GM21515 (cell line): ENCODE results near the gene B4GALT3.

ENCODE experiments used
- ATAC-seq: cut with Tn5 transposase; IDR thresholded peaks from one replicate; pipeline ENCODE4 v1.9.1; 2021; ENCODE audit not compliant: unreplicated experiment

Gene B4GALT3

DNA sequence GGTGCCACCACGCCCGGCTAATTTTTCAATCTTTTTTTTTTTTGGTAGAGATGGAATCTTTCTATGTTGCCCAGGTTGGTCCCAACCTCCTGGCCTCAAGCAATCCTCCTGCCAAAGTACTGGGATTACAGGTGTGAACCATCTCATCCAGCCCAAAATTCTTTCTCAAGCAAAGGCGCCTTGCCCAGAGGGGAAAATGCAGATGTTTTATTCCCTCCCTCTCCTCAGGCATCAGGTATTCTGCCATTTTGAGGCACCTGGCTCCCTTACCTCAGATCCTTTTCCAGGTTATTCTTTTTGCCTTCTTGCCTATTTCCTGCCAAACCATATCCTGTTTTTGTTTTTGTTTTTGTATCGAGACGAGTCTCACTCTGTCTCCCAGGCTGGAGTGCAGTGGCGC, 11.1 kb upstream of the B4GALT3 start:
- no peak for ATAC-seq

DNA sequence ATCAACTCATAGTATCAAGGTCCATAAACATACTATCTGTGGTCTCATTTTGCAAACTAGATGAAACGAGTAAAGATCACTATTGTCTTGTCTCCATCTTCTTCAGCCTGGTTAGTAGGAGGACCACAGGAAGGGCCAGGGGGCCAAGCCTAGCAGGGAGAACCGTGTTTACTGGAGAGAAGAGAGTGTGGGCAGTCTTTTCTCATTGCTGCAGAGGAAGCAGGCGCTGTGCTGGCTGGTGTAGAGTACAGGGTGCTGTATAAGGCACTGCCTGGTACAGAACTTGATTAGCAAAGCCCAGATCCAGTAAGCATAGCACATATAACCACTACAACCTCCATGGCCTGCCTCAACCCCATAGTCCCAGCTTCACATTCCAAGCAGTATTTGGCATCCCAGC, 10.0 kb upstream of the B4GALT3 start:
- no peak for ATAC-seq

DNA sequence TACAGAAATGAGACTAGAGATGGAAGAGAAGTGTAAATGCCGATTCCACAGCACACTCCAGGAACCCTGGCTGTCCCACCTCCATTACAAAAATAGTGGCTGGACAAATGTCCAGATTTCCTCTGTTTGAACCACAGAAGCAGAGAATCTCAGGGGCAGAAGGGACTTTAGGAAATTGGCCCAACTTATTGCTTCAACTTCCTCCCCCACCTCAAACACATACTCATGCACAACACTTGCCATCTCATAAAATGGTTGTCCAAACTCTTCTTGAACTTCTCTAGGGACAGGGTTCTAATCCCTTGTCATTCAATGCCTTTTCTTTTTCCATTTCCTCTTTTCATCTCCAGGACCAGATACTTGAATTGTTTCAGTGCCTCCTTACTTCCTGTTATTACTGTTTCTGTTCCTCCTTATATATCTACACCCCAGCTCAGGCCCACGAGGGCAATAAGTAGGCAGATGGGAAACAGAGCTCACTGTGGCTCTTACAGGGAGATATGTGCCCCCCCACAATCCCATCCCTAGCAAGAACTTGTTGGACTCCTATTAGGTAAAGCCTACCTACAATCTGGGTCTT, 8.5 kb upstream of the B4GALT3 start:
- ATAC-seq, result peak; percentile 23

DNA sequence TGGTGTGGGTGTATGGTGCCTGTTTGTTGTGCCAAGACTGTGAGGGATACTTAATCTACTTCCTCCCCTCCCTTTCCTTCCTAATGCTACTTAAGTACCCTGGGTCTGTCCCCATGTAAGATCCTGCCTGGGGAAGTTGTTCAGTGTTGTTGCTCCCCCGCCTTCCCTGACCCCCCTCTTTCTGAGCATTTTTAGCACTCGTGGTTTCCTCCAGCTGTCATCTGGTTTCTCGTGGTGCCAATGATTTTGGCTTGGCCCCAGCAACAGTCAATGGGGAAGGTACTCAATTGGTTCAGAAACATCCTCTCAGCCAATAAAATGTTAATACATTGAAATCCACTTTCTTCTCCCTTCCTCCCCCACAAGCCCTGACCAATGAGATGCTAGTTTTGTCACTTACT, 8.0 kb upstream of the B4GALT3 start:
- ATAC-seq, result peak; percentile 60

DNA sequence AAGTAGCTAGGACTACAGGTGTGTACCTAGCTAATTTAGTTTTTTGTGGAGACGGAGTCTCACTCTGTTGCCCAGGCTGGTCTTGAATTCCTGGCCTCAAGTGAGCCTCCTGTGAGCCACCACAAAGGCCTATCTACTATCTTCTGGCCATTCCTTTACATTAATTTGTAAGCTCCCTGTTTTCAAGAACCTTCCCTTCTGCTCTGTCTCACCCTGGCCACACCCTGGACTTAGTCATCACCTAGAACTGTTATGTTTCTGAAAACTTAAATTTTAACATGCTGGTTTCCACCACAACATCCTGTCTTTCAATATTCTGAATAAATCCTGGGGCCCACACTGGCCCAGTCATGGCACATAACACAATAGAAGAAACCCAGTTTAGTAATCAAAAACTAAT, 4.9 kb upstream of the B4GALT3 start:
- peak; percentile 38 for ATAC-seq

DNA sequence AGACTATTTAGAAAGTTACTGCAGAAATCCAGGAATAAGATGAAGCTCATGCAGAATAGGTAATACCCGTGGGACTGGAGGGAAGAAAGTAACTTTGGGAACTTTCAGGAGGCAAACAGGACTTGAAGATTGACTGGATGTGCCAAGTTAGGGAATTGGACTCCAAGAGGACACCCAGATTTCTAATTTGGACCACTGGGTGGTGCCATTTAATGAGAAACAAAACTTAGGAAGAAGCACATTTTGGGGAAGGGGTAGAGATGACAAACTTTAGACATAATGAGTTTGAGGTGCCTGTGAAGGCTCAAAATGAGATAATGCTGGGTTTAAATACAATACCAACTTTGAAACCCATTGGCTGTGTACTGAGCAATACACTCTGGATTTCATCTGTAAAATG, 3.3 kb upstream of the B4GALT3 start:
- ATAC-seq, result no peak

DNA sequence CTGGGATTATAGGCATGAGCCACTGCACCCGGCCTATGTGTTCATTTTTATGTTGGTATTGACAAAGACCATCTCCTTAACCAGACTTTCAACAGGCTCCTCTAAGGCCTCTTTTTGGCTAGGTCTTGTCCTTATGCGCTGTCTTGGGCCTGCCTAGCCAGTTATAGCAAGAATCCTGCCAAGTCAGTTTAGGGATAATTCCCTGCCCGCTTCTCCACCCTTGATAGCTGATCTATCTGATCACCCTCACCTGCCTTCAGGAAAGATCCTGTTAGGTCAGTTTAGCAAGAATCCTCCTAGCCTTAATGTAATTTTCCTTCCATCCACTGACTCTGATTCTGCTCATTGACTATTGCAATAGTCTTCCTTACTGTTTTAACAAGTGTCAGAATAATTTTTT, 2.4 kb upstream of the B4GALT3 start:
- ATAC-seq, result no peak

DNA sequence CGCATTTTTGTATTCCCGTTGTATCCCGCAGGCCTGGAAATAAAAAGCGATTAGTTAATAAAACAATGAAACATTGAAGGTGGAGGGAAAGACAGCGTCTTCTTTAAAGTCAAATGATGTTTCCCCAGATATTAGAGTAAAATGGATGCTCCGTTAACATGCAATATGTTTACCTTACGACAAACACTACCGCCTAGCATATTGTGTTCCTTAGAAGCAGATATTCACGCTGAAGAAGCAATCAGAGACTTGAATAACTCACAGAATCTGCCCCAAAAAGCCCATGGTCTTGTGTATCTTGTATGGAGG, 583 bp upstream of the B4GALT3 start:
- ATAC-seq, result no peak

DNA sequence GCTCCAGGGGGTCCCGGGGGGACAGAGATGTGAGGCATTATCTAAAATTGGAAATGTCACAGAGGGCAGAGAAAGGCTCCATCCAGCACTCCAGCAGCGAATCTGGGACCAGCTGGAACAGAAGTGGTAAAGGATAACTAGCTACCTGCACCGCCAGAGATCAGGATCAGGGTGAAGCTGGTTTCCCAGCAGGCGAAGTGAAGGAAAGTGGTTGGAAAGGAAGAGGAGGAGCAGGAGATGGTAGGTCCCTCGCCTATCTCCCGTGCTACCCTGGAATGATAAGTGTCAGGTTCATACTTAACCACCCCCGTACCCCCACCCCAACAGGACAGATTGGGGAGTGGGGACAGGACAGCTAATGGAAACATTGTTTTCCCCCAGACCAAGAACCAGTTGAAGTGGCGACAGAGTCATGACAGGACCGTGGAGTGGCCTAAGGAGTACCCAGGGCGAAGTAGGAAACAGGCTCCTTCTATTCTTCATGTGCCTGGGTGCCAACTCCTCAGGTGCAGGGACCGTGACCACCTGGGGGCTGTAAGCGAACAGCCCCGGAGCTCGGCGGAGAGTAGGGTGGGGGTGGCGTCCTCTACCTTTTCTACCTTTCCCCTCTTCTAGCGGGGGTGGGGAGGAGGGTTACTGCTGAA, 717 bp downstream of the B4GALT3 start:
- peak; percentile 2 for ATAC-seq

DNA sequence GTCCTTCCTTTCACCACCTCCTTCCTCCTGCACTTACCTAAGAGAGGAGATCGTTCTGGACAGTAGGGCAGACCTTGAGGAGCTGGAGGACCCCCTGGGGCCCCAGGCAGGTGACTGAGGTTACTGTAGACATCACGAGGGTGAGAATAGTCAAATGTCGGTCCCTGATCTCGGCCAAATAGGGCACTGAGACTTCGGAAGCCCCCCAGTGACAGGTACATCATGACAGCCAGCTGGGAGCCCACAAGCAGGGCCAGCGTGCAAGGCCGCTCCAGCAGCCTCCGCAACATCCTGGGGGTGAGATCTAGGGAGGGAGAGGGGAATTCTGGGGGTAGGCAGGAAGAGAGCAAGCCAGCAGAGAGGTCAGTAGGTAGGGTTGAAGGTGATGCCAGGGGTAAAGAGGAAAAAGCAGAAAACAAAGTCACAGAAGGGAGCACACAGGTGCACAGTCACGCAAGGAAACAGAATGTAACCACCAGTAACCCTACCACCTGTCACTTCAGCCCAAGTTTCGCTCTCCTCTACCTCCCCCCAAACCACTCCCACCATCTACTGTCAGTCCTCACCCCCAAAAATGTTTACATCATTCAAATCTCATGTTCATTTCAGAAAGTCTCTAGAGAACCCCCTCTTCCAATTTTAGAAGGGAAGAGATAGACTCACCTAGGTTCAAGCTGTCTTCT, 1.4 kb downstream of the B4GALT3 start:
- no peak for ATAC-seq

DNA sequence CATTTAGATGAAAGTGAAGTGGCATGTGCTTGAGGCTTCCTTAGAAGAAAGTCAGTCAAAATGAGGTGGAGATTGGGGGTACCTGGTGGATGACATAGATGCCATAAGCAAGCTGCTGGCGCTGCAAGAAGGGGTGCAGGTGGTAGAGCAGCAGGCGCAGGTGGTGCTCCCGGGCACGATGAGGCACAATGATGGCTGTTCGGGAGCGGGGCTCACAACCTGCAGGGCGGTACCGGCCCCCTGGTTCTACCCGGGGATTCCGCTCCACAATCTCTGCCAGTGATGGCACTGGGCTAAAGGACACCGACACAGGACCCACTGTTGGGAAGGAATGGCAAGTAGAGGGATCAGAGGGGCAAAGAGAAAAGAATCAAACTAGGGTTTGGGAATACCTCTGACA, 2.4 kb downstream of the B4GALT3 start:
- no peak for ATAC-seq

DNA sequence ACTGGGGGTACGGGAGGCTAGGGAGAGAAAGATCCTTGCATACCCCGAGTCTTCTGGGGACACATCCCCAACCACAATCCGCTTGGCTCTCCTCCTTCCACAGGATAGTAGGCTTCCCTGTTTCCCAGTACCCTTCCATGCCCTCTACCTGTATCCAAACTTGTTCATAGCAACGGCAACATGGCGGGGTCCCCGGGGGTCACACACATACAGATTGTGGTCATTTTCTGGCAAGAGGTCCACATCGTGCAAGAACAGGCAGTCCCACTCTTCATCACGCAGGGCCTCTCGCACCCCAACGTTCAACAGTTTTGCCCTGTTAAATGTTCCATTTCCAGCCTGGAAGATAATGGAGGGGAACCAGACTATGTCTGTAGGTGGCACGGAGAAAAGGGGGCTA, 3.6 kb downstream of the B4GALT3 start:
- no peak for ATAC-seq

DNA sequence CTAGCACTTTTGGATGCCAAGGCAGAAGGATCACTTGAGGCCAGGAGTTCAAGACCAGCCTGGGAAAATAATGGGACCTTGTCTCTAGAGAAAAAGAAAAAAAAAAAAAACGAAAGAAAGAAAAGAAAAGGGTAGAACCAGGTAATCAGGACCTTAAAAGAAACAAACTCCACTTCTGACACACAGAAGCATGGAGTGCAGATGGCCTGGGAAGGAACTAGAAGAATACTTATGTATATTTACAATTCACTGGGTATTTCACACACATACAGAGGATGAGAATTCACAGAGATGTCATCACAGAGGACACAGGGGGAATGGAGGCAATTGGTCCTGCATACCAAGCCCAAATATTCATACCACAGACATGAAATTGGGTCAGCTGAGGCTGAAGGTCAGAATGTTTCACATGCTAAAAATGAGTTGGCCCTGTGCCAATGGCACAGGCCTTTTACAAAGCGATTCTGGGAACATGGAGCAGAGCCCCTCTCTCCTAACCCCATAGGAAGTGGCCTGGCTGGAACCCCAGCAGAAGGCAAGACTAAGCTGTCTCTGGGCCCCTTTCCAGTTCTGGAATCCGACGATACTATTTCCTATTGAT, 4.4 kb downstream of the B4GALT3 start:
- no peak for ATAC-seq

DNA sequence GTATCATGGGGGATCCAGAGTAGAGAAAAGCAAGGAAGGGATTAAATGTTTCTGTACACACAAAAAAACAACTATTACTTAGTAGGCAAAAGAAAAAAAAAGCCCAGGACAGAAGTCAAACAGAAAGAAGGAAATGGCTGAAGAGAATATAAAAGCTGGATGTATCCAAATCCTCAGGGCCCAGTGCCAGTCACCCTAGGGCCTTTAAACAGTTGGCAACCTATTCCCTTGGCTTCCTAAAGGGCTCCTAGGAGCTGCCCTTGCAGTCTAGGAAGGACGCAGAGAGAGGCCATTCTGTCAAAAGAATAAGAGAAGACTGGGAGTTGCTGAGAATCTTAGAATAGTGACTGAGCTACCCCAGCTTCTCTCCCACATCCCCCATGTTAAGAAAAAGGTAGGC, 5.0 kb downstream of the B4GALT3 start:
- no peak for ATAC-seq

DNA sequence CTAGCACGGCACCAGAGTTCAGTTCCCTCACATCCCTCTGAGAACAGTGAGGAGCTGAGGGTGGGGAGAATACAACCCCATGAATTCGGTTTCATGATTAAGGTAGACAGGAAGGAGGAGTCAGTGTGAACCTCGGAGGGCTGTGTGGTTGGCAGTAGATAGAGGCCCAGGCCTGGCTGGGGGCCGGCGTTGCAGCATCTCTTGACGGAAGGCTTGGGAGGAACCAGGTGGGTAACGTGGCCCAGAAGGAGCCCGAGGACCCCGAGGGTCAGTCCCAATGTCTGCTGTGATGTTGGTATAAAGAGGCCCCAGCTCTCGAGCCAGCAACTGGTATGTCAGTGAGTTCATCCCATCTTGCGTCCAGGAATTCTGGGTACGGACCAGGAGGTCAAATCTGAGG, 5.6 kb downstream of the B4GALT3 start:
- ATAC-seq, result no peak

DNA sequence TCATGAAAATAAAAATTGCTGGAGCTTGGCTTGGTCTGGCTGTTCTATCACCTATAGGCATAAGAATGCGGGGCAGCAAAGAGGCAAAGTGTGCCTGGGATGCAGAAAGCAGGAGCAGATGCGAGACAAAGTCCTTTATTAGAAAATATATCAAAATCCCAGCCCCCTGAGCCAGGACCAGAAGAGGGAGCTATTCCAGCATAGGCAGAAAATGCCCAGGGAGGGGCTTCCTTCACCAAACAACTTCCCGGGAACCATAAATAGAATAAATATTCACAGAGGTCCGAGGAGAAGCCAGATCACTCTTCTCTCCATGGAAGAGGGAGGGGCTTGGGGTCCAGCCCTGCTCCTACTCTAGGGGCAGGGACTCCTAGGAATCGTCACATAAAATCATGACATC, 6.1 kb downstream of the B4GALT3 start:
- no peak for ATAC-seq

DNA sequence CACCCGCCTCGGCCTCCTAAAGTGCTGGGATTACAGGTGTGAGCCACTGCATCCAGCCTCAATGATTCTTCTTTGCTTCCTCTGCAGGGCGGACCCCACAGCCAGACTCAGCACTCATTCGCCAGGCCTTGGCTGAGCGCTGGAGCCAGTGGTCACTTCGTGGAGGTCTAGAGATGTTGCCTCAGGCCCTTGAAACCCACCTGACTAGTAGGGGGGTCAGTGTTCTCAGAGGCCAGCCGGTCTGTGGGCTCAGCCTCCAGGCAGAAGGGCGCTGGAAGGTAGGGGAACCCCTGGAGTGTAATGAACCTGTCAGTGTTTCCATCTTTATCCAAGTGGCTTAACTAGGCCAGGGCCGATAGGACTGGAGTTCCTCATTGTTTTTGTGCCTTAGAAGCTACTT, 8.4 kb downstream of the B4GALT3 start:
- ATAC-seq, result no peak

DNA sequence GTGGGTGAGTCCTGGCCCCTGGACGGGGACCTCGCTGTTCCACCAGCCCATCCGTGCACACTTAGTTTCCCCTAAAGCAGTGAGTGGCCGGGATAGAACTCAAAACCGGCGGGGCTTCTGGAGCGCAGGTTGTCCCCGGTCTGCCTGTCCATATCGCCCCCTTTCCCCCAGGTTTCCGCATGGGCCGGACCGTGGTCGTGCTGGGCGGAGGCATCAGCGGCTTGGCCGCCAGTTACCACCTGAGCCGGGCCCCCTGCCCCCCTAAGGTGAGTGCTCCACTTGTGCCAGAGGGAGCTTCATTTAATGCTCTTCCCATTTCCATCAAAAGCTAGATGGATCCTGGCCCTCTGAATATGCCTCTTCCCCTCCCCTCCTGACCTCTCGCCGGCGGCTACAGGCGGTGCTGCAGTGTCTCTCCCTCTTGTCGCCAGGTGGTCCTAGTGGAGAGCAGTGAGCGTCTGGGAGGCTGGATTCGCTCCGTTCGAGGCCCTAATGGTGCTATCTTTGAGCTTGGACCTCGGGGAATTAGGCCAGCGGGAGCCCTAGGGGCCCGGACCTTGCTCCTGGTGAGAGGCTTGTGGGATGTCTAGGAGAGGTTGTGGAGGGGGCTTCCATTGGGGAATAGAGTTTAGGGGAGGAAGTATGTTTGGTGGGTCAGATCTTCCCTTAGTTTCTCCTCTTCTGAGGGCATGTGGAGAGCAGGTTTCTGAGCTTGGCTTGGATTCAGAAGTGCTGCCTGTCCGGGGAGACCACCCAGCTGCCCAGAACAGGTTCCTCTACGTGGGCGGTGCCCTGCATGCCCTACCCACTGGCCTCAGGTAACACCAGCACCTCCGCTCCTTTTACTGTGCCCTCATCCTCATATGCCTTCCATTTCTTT, 10.4 kb downstream of the B4GALT3 start:
- no peak for ATAC-seq

DNA sequence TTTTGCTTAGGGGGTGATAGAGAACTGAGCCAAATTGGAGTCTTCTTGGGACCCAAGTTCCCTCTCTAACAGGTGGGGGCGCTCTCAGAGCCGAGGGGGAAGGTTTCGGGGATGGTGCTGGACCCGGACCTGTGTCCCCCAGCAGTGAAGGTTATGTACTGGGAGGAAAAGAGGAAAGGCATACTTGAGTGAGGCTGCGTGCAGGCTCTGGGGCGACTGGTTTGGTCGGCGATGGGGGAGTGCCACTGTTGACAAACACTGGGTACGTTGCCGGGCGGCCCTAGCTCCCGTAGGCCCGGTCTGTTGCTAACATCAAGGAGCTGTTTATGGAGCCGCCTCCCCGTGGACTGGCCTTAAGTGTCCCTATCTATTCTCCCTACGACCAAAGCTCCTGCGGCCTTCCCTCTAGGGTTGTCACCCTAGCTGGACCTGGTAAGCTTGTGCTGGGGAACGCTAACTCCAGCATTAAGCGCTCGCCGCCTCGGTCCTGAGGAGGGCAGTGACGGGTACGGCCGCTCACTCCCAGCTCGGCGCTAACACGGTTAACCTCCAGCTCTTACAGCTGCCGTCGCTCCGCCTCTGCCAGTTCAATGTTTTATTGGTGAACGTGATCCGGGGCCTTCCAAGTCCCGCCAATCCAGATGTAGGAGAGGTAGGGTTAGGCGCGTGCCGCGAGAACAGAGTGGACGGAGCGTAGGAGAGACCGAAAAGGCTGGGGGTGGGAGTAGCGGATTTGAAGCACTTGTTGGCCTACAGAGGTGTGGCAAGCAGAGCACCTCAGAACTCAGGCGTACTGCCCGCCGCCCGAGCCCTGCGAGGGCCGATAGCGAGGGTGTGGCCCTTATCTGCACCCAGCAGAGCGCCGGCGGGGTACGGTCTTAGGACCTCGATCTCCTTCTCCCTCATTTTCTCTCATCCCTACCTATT, 11.3 kb downstream of the B4GALT3 start, which contains the start of gene PPOX:
PPOX (plus strand) TSS at position 685 of the 927 bp plus-strand sequence. CDS start 422 bp downstream, outside the sequence.
- ATAC-seq, result peak; percentile 89

DNA sequence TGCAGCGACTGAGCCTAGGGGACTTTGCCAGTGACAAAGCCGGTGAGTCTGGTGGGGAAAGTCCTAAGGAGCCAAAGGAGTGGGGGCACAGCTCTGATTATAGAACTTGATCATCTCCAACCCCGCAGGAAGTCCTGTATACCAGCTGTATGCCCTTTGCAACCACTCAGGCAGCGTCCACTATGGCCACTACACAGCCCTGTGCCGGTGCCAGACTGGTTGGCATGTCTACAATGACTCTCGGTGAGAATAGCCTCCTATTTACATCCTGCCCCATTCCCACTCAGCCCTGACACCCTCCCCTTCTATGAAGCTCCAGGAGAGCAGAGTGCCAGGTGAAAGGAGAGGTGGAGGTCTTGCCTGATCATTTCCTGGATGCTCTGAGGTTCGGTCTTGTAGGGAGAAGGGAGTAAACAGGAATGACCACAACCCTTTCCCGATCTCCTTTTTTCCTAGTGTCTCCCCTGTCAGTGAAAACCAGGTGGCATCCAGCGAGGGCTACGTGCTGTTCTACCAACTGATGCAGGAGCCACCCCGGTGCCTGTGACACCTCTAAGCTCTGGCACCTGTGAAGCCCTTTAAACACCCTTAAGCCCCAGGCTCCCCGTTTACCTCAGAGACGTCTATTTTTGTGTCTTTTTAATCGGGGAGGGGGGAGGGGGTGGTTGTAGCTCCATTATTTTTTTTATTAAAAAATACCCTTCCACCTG, 12.3 kb downstream of the B4GALT3 start:
- ATAC-seq, result no peak
